A549 (cell line): ENCODE measurements around the gene IGFL2.

Experiments used
- BHLHE40 ChIP-seq: IDR thresholded peaks from 2 replicates; pipeline ENCODE4 v1.6.1; 2012; ENCODE audit warnings: low read depth, low read length, inconsistent platforms
- EP300 ChIP-seq, 2 experiments: fragments of >200 bp; sonication (Bioruptor Twin); formaldehyde crosslinking; IDR thresholded peaks; 2 replicates in 1 of 2; 3 replicates in 1 of 2; pipeline ENCODE4 v1.6.1; 2016 to 2017
- ESRRA ChIP-seq: fragments of 150-350 bp; IDR thresholded peaks from 2 replicates; pipeline ENCODE4 v1.6.1; 2014; ENCODE audit warnings: mild to moderate bottlenecking, low read length, borderline replicate concordance
- HDAC2 ChIP-seq: fragments of 200-600 bp; sonication (generic); IDR thresholded peaks from 2 replicates; pipeline ENCODE4 v1.6.1; 2016
- HOXA7 ChIP-seq: fragments of 250-450 bp; sonication (Bioruptor Pico); IDR thresholded peaks from 2 replicates; pipeline ENCODE4 v1.5.0; 2020; ENCODE audit warnings: mild to moderate bottlenecking, moderate library complexity
- JUN ChIP-seq, 2 experiments: fragments of >200 bp; sonication (Bioruptor Twin); formaldehyde crosslinking; IDR thresholded peaks; 2 replicates in 1 of 2; 3 replicates in 1 of 2; pipeline ENCODE4 v1.6.1; 2016 to 2017
- JUNB ChIP-seq: fragments of >200 bp; sonication (Bioruptor Twin); formaldehyde crosslinking; IDR thresholded peaks from 2 replicates; pipeline ENCODE4 v1.6.1; 2016
- MAFK ChIP-seq: fragments of 450-650 bp; IDR thresholded peaks from 2 replicates; pipeline ENCODE4 v1.6.1; 2014; ENCODE audit not compliant: partially characterized antibody
- RAD21 ChIP-seq, 2 experiments: fragments of >200 bp in 1 of 2; sonication (Bioruptor Twin) in 1 of 2; formaldehyde crosslinking in 1 of 2; IDR thresholded peaks in 1 of 2; conservative IDR thresholded peaks in 1 of 2; 2 replicates in 1 of 2; 3 replicates in 1 of 2; pipeline ENCODE4 v1.6.1; 2012 to 2018; ENCODE audit warnings: inconsistent platforms in 1 of 2
- RFX5 ChIP-seq: fragments of 450-650 bp; IDR thresholded peaks from 2 replicates; pipeline ENCODE4 v1.7.1; 2014; ENCODE audit warnings: antibody characterized with exemption, mild to moderate bottlenecking, moderate library complexity
- TF ChIP-seq, protein P1 (sequence below): fragments of >200 bp; sonication (Bioruptor Twin); formaldehyde crosslinking; IDR thresholded peaks from 3 replicates; pipeline ENCODE4 v1.5.1; 2016
- TF ChIP-seq, protein P2 (sequence below): fragments of 450-650 bp; IDR thresholded peaks from 2 replicates; pipeline ENCODE4 v1.6.1; 2014; ENCODE audit warnings: antibody characterized with exemption
- TF ChIP-seq, protein P3 (sequence below): IDR thresholded peaks from 2 replicates; pipeline ENCODE4 v1.6.1; 2012

DNA sequence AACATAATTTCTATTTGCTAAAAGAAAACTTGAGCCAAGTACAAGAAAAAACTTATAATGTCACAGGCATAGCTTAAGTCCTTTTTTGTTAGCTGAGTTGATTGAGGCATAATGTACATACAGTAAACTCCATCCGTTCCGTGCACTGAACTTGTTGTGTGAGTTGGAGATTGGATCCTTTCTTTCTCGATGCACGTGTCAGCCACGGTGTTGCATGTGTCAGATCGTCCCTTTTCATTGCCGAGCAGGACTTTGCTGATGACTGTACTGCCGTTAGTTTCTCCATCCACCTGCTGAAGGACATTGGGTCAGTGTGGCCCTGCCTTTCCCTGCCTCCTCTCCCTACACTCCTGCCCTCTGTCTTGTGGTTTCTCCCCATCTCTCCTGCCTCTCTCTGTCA is 34.4 kb downstream of the IGFL2 start:
- TF ChIP-seq RFX5 = no peak
- TF ChIP-seq JUNB = no peak
- TF ChIP-seq, protein P1, sequence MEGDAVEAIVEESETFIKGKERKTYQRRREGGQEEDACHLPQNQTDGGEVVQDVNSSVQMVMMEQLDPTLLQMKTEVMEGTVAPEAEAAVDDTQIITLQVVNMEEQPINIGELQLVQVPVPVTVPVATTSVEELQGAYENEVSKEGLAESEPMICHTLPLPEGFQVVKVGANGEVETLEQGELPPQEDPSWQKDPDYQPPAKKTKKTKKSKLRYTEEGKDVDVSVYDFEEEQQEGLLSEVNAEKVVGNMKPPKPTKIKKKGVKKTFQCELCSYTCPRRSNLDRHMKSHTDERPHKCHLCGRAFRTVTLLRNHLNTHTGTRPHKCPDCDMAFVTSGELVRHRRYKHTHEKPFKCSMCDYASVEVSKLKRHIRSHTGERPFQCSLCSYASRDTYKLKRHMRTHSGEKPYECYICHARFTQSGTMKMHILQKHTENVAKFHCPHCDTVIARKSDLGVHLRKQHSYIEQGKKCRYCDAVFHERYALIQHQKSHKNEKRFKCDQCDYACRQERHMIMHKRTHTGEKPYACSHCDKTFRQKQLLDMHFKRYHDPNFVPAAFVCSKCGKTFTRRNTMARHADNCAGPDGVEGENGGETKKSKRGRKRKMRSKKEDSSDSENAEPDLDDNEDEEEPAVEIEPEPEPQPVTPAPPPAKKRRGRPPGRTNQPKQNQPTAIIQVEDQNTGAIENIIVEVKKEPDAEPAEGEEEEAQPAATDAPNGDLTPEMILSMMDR = no peak
- no peak for TF ChIP-seq BHLHE40
- no peak for TF ChIP-seq ESRRA
- TF ChIP-seq, protein P2, sequence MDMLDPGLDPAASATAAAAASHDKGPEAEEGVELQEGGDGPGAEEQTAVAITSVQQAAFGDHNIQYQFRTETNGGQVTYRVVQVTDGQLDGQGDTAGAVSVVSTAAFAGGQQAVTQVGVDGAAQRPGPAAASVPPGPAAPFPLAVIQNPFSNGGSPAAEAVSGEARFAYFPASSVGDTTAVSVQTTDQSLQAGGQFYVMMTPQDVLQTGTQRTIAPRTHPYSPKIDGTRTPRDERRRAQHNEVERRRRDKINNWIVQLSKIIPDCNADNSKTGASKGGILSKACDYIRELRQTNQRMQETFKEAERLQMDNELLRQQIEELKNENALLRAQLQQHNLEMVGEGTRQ = no peak
- no peak for TF ChIP-seq EP300 (IDR thresholded peaks at IDR 0.05)
- no peak for TF ChIP-seq RAD21 (conservative IDR thresholded peaks at IDR 0.05 in 1 of 2, IDR thresholded peaks at IDR 0.05 in 1 of 2)
- TF ChIP-seq HOXA7 (CRISPR knock-in tag) = no peak
- no peak for TF ChIP-seq MAFK
- TF ChIP-seq JUN (IDR thresholded peaks at IDR 0.05) = no peak
- TF ChIP-seq HDAC2 = no peak
- TF ChIP-seq, protein P3, sequence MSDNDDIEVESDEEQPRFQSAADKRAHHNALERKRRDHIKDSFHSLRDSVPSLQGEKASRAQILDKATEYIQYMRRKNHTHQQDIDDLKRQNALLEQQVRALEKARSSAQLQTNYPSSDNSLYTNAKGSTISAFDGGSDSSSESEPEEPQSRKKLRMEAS = no peak
